H1 (cell line): ENCODE data around the gene DAPK1. TPM values are rescaled to one million over a fixed set of nuclear protein-coding genes. Genes with fewer than 3 reads are reported as not detected.

ENCODE experiments used
- ATF3 ChIP-seq: IDR thresholded peaks from 2 replicates; pipeline ENCODE4 v1.6.1; 2011; ENCODE audit warnings: low read depth, mild to moderate bottlenecking, low read length; ENCODE audit not compliant: insufficient read depth
- CBX5 ChIP-seq: fragments of 300-800, 300-1000 bp; sonication (generic); IDR thresholded peaks from 2 replicates; pipeline ENCODE4 v1.7.1; 2016; ENCODE audit warnings: antibody characterized with exemption, low read length, low read depth
- CHD7 ChIP-seq: fragments of 300-600 bp; sonication (generic); IDR thresholded peaks from 2 replicates; pipeline ENCODE4 v1.7.1; 2012; ENCODE audit warnings: low read length, moderate library complexity, mild to moderate bottlenecking, inconsistent platforms; ENCODE audit not compliant: insufficient replicate concordance
- JUN ChIP-seq: IDR thresholded peaks from 2 replicates; pipeline ENCODE4 v1.6.1; 2011; ENCODE audit warnings: low read depth, mild to moderate bottlenecking, improper control_type of control experiment, low read length
- POLR2A ChIP-seq, 2 experiments: IDR thresholded peaks; 1 replicate in 1 of 2; 2 replicates in 1 of 2; pipeline ENCODE4 v1.6.1; 2011; ENCODE audit warnings: low read depth in 2 of 2, low read length in 2 of 2, mild to moderate bottlenecking in 2 of 2; ENCODE audit errors: control extremely low read depth in 1 of 2
- SRF ChIP-seq: IDR thresholded peaks from 2 replicates; pipeline ENCODE4 v1.6.1; 2011; ENCODE audit warnings: mild to moderate bottlenecking, low read depth, low read length, moderate library complexity
- SUZ12 ChIP-seq: fragments of 200-600 bp; sonication (generic); IDR thresholded peaks from 2 replicates; pipeline ENCODE4 v1.6.1; 2012; ENCODE audit warnings: mild to moderate bottlenecking, inconsistent platforms, low read length, moderate library complexity, mixed read lengths
- TBP ChIP-seq: IDR thresholded peaks from 2 replicates; pipeline ENCODE4 v1.6.1; 2011; ENCODE audit warnings: low read depth, low read length, improper control_type of control experiment
- polyA plus RNA-seq, 7 experiments: library from polyadenylated mRNA; depleted of rRNA in 3 of 7; stranded (reverse) in 5 of 7; unstranded in 2 of 7; fragments of >200 nt in 5 of 7; fragments of 200-250 nt in 2 of 7; gene quantifications; 1 replicate in 5 of 7; 2 replicates in 1 of 7; 4 replicates in 1 of 7; pipeline versions ENCODE4 v1.2.1 to v1.2.3, GENCODE V29; 2011 to 2013; ENCODE audit warnings: missing spikeins in 2 of 7, mixed read lengths in 2 of 7
- total RNA-seq: library from RNA; stranded (reverse); fragmentation: NEBNext Ultra II Directional; extraction: Animal tissue kit (Norgen Biotek cat#: 25700); gene quantifications from 2 replicates; pipeline ENCODE4 v1.2.1, GENCODE V29; 2021

Gene DAPK1
- total and polyA plus RNA-seq, 2 of the 8 experiments (the other 6 are each of a cell fraction or from before 2014, with no cell fraction given) = 62.4 to 131 TPM

GRCh38 chr9:87695523-87695922 lies 197.9 kb downstream of the DAPK1 start (continued):
- TF ChIP-seq CHD7 (no peak), SRF (no peak), TBP (no peak), ATF3 (no peak), POLR2A (IDR thresholded peaks at IDR 0.05; ENCODE audit: control extremely low read depth in 1 of 2, low read depth in 2 of 2, low read length in 2 of 2) (no peak), CBX5 (no peak), SUZ12 (no peak), JUN (no peak)
- TF ChIP-seq, all 59 proteins: peak for 0
